HG03045 (cell line): ENCODE results near the gene SIAH3.
"Not testable (repeated sequence)": the region's sequence is repeated elsewhere in the genome, so short reads cannot be mapped to it uniquely, and the experiment has no call there.

Source experiments
- ATAC-seq: cut with Tn5 transposase; IDR thresholded peaks from one replicate; pipeline ENCODE4 v1.9.1; 2021; ENCODE audit warnings: mild to moderate bottlenecking, moderate library complexity; ENCODE audit not compliant: unreplicated experiment

Gene SIAH3

GRCh38 chr13:45851171-45851921 is at the start of gene SIAH3:
SIAH3 (minus strand) TSS chr13:45851753; CDS start chr13:45851629, 124 bp downstream.
- no peak for ATAC-seq

GRCh38 chr13:45899406-45899805 is 47.9 kb upstream of the SIAH3 start:
- no peak for ATAC-seq

- no peak for ATAC-seq
Measured at GRCh38 chr13:45897562-45897961, 46.0 kb upstream of the SIAH3 start.

- ATAC-seq, result no peak
Measured at GRCh38 chr13:45896285-45896684, 44.7 kb upstream of the SIAH3 start.

GRCh38 chr13:45895881-45896280 is 44.3 kb upstream of the SIAH3 start:
- no peak for ATAC-seq

- ATAC-seq, result no peak
Measured at GRCh38 chr13:45892513-45892912, 41.0 kb upstream of the SIAH3 start.

GRCh38 chr13:45889590-45890243 is 38.2 kb upstream of the SIAH3 start:
- ATAC-seq, result no peak

- ATAC-seq, result no peak
Measured at GRCh38 chr13:45886466-45886865, 34.9 kb upstream of the SIAH3 start.

GRCh38 chr13:45885194-45885593 is 33.6 kb upstream of the SIAH3 start:
- no peak for ATAC-seq

- ATAC-seq, result no peak
Measured at GRCh38 chr13:45882626-45883025, 31.1 kb upstream of the SIAH3 start.

- no peak for ATAC-seq
Measured at GRCh38 chr13:45881353-45881752, 29.8 kb upstream of the SIAH3 start.

- ATAC-seq, result no peak
Measured at GRCh38 chr13:45880242-45880641, 28.7 kb upstream of the SIAH3 start.

GRCh38 chr13:45879666-45880065 is 28.1 kb upstream of the SIAH3 start:
- no peak for ATAC-seq

GRCh38 chr13:45878966-45879365 is 27.4 kb upstream of the SIAH3 start:
- ATAC-seq, result no peak

GRCh38 chr13:45876781-45877180 is 25.2 kb upstream of the SIAH3 start:
- no peak for ATAC-seq

GRCh38 chr13:45875951-45876350 is 24.4 kb upstream of the SIAH3 start:
- ATAC-seq, result no peak

- no peak for ATAC-seq
Measured at GRCh38 chr13:45873491-45874325, 22.2 kb upstream of the SIAH3 start.

GRCh38 chr13:45872566-45872965 is 21.0 kb upstream of the SIAH3 start:
- no peak for ATAC-seq

- ATAC-seq, result not testable (repeated sequence)
Measured at GRCh38 chr13:45871201-45871600, 19.6 kb upstream of the SIAH3 start.

- no peak for ATAC-seq
Measured at GRCh38 chr13:45870232-45870631, 18.7 kb upstream of the SIAH3 start.

- ATAC-seq, result no peak
Measured at GRCh38 chr13:45865414-45865813, 13.9 kb upstream of the SIAH3 start.
